Activated CD4-positive, alpha-beta T cell treated with anti-CD3 and anti-CD28 coated beads, Interleukin-2, amount 50 U/mL, for 16 hours (primary cell): ENCODE data around the gene LRTM2.

Experiments
- DNase-seq: peaks from one replicate; pipeline ENCODE4 v3.0.0-alpha.2; 2020

Gene LRTM2

DNA sequence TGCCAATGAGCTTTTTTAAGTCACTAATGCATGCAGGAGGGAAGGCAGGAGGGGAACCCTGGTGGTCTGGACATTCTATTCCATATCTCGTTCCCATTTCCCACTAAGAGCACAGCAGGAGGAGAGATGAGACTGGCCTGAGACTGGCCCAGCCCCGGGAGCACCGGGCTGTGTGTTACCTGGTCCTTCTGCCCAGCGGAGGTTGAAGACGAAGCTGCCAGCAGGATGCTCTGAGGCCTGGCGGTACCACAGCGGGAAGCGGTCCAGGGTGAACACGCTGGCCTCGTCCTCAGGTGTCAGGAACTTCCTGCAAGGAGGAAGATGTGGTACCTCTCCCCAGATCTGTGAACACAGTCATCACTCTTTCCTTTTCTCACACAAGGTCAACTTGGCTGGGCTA is 23.9 kb downstream of the LRTM2 start:
- no peak for DNase-seq

DNA sequence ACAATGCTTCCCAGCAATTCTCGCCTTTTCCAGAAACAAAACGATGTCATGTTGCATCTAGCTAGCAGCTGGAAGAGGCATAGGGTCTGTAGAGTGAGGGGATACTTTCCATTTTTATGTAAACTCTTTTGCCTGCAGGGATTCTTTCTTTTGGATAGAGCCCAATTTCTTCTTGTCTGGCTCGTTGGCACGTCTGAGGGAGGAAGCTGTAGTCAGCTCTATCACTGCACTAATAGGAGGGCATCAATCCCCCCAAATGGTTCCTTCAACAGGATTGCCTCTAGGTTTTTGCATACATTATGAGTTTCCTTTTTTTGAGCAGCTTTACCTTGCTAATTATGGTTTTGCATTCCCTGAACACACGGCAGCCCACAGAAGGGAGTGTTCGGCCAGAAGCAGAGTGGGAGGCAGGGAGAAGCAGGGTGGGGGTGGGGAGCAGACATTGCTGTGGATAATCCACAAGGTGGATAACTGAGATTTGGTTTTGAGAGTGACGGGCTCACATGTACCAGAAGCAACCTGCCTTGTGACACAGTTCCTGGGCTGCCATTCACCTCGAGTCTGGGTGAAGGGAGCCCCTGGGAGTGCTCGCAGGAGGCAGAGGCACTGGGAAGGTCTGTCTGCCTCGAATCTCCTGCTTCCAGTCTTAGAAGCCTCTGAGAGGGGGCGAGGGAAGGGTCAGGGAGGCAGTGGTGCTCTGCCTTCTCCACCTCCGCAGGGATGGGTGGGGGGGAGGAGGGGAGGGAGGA is 24.5 kb downstream of the LRTM2 start:
- DNase-seq, result no peak

- DNase-seq, result no peak
These were observed 25.1 kb downstream of the LRTM2 start for GRCh38 chr12:1845427-1845826.

GRCh38 chr12:1845886-1846285 is 25.5 kb downstream of the LRTM2 start:
- no peak for DNase-seq

GRCh38 chr12:1846421-1847405 is 26.3 kb downstream of the LRTM2 start:
- no peak for DNase-seq

GRCh38 chr12:1847411-1847810 is 27.0 kb downstream of the LRTM2 start:
- DNase-seq, result no peak

DNA sequence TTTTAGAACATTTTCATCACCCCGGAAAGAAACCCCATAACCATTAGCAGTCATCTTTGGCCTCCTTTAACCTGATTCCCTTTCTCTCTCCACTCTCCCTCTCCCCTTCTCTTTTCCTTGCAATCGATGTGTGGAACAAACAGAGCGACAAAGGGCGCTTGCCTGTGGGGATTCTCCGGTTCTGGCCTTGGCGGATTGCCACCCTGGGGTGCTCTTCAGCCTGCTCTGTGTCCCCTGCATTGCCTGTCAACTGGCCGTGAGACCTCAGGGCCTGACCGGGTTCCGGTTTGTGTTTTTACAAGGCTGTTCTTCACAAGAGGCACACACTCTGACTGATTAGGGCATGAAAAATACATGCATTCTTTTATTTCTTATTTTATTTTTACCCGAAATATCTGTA is 27.8 kb downstream of the LRTM2 start:
- DNase-seq, result no peak

DNA sequence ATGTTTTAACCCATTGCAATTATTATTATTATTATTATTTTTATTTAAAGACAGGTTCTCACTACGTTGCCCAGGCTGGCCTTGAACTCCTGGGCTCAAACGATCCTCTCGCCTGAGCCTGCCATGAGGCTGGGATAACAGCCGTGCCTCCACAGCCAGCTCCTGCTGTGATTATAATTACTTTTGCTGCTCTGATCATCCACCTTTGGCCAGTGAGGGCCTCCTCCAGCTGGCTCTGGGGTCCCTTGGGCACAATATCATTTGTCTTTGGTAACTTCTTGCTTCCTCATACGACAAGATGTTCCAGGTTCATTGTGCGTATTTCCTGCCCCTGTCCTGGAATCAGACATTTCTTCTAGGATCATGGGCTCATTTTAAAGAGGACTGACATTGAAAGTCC is 28.4 kb downstream of the LRTM2 start:
- no peak for DNase-seq

- no peak for DNase-seq
These were observed 30.9 kb downstream of the LRTM2 start for GRCh38 chr12:1851151-1851701.

- DNase-seq, result no peak
These were observed 31.7 kb downstream of the LRTM2 start for GRCh38 chr12:1852076-1852475.

DNA sequence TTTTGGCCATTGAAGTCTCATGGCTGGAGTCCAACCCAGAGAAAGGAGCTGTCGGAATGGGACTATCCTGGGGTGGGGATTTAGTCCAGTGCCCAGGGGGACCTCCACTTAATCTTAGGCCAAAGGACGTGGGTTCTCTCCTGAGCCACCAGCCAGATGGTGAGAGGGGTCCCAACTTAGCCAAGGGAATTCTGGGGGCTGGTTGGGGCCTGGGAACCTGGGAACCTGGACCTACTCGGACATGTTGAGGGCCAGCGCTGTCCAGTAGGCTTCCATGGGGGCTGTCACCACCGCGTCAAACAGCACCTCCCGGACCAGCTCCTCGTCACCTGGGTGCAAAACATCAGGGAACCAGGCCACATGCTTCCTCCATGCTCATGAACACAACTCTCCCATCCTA is 33.4 kb downstream of the LRTM2 start:
- DNase-seq, result no peak

- no peak for DNase-seq
These were observed 34.9 kb downstream of the LRTM2 start for GRCh38 chr12:1855241-1855640.

DNA sequence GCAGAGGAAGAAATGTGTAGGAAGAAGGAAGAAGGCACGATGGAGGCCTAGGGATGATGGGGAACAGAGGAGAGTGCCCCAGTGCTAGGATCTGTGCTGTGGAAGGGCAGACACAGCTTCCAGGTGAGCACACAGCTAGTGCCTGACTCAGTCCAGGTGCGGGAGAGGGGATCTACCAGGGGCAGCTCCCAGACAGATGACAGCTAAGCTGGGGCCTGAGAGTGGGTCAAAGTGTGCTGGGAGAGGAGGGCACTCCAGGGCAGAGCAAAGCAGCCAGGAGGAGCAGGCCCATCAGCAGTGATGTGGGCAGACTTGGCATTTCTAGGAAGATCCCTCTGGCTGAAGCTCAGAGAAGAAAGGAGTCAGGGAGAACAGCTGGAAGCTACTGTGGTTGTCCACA is 36.7 kb downstream of the LRTM2 start:
- no peak for DNase-seq

DNA sequence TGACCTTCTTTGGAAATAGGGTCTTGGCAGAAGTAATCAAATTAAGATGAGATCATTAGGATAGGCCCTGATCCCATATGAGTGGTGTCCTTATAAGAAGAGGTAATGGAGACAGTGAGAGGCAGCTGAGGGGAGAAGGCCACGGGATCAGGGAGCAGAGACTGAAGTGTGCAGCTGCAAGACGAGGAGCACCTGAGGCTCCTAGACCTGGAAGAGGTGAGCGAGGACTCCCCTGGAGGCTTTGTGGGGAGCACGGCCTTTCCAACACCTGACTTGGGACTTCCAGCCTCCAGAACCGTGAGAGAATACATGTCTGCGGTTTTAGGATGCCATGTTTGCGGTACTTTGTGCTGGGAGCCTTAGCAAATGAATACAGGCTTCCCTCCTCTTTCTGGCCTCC is 37.5 kb downstream of the LRTM2 start:
- no peak for DNase-seq

DNA sequence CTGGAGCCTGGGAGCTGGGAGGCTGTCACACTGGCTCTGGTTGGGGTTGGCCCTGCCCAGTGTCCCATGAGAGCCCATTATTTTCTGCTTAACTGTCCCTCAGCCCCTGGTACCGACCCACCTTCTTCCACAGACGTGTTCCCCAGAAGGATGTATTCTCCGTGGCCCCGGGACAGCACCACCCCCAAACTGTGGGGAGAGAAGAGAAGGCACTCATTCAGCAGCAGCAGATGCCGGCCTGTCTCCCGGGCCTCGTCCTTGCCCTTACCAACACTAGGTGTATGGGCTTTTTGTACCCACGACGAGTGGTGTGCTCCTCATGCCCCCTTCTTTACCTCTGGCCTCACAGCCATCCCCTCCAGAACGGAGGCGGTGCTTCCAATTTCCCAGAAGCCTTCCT is 38.1 kb downstream of the LRTM2 start:
- no peak for DNase-seq

DNA sequence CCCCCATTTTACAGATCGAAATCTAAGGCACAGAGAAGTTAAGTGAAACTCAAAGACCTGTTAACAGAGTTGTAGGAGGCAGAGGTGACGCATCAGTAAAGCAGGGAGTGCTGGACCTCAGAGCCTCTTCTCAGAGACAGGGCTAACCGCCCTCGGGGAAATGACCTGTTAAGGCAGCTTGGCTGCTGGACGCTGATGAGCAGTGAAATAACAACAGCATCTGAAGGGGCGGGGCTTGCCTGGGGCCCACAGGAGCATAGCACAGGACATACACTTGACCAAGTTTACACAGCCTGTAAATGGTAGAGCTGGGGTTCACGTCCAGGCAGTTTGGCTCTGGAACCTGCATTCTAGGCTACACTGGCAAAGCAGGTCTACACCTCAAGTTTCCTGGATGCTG is 39.3 kb downstream of the LRTM2 start:
- DNase-seq, result no peak

DNA sequence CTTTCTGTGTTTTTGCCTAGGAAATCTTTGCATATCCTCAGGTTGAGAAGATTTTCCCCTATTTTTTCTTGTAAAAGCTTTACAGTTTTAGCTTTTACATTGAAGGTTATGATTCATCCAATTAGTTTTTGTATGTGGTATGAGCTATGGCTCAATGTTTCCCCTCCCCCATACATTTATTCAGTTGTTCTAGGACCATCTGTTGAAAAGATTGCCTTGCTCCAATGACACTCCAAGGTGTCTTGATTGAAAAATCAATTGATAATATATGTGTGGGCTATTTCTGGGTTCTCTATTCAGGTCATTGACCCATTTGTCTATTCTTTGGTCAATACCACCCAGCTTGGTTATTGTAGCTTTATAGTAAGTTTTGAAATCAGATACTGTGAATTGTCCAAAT is 42.6 kb downstream of the LRTM2 start:
- no peak for DNase-seq

GRCh38 chr12:1863823-1864222 is 43.5 kb downstream of the LRTM2 start:
- DNase-seq, result no peak

GRCh38 chr12:1864456-1864855 is 44.1 kb downstream of the LRTM2 start:
- no peak for DNase-seq

DNA sequence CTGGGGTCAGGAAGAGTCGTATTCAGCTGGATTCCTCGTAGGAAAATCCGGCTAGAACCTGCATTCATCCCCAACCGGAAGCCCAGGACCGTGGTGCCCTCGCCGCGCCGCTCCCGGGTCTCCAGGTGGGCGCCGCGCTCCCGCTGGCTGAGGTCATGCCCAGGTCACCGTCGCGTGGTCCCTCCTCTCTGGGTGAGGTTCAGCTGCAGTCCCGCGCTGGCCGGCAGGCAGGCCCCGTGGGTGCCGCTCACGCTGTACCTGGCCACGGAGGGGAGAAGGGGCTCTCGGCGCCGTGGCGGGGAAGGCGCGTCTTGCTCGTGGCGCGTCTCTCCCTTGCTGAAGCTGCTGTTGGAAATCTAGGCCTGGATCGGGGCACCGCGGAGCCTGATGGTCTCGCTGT is 44.5 kb downstream of the LRTM2 start:
- no peak for DNase-seq

DNA sequence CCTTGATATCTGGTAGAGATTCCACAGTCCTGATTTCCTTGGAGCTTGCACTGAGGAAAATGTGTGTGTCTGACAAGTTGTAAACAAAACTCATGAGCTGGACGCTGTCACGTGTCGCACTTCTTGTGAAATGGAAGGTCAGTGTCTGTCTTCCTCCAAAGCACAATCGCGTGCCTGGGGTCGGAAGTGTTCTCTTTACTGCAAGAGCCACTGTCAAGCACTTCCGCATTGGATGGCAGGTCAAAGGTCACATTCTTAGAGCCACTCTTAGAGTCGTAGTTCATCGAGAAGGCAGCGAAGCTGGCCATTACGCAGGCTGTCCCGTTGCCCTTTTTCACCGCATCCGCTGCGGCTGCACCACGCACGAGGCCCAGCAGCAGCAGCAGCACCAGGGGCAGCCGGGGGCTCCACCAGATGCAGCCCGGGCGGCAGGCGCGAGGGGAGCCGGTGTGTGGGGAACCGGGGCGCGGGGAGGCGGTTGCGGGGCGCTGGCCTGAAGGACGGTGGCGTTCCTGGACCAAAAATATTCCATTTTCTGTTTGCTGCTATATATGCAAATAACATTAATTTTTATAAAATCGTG is 45.0 kb downstream of the LRTM2 start:
- no peak for DNase-seq

GRCh38 chr12:1869145-1869544 is 48.8 kb downstream of the LRTM2 start:
- no peak for DNase-seq

DNA sequence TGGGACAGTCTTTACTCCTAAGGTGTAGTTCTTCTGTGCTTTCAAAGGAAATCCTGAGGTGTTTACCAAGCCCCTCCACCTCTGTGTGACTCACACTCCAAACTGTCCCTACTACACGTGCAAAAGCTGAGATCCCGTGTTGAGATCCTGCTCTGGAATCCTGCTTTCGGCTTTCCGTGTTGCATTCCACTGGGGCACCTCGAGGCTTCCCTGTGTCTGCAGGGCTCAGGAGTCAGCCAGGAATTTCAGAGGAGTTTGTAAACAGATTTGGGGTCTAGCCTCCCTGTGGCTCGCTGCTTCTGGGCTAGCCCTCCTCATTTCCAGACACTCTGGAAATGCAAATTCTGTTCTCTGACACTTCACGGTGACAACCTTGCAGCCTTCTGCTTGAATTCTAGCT is 49.7 kb downstream of the LRTM2 start:
- DNase-seq, result no peak
